ENCODE results near the gene GABRR3. TPM values are rescaled to one million over a fixed set of nuclear protein-coding genes. Genes with fewer than 3 reads are reported as not detected.

The GABRR3 gene
- total RNA-seq, 1 experiment from 2014 or later, result not detected

DNA sequence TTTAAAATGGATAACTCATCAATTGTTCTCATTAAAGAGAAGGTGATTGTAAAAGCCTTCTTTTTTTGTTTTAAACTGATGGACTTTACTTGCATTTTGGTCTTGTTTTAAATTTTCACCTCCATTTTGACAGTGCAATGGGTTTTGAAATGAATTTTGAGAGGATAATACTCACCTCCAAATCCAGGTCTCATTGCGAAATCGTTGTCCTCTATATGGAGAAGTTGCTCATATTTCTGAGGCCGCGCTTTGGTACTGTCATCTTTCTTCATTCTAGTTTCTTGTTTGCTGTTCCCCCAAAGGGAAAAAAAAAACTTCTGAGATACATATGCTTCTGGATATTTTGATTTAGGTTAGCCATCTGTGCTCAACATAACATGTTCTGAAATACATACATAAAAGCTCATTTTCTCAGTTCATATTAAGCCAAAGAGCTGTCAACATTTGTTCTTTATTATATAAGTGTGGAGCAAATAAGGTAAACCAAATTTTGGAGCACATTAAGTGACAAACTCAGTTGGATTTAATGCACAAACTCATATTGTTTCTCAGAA, 9.6 kb downstream of the GABRR3 start:
- no peak for TF ChIP-seq CTCF (IDR thresholded peaks at IDR 0.05; ENCODE audit: unreplicated experiment)
- H3K27me3 Mint-ChIP-seq (ENCODE audit: unreplicated experiment), result no peaks in the 10 kb centered on the region
- no peak overlapping the region for H3K27ac Mint-ChIP-seq (ENCODE audit: unreplicated experiment)
- CTCF ChIA-PET, result no interaction called here
- BruUV-seq (replicated peaks), result no TSS peak
- DNase-seq, result no peak
- H3K4me3 Mint-ChIP-seq (ENCODE audit: low read depth, unreplicated experiment), result no peak overlapping the region
- H3K4me1 Mint-ChIP-seq (ENCODE audit: low read depth, unreplicated experiment), result no peaks in the 10 kb centered on the region
- no peaks in the 10 kb centered on the region for H3K36me3 Mint-ChIP-seq (ENCODE audit: insufficient read depth, unreplicated experiment)
- no peaks in the 10 kb centered on the region for H3K9me3 Mint-ChIP-seq (ENCODE audit: low read depth, unreplicated experiment)
- intact Hi-C loops (cut with micrococcal nuclease; ENCODE audit: unreplicated experiment), result no loop called here

DNA sequence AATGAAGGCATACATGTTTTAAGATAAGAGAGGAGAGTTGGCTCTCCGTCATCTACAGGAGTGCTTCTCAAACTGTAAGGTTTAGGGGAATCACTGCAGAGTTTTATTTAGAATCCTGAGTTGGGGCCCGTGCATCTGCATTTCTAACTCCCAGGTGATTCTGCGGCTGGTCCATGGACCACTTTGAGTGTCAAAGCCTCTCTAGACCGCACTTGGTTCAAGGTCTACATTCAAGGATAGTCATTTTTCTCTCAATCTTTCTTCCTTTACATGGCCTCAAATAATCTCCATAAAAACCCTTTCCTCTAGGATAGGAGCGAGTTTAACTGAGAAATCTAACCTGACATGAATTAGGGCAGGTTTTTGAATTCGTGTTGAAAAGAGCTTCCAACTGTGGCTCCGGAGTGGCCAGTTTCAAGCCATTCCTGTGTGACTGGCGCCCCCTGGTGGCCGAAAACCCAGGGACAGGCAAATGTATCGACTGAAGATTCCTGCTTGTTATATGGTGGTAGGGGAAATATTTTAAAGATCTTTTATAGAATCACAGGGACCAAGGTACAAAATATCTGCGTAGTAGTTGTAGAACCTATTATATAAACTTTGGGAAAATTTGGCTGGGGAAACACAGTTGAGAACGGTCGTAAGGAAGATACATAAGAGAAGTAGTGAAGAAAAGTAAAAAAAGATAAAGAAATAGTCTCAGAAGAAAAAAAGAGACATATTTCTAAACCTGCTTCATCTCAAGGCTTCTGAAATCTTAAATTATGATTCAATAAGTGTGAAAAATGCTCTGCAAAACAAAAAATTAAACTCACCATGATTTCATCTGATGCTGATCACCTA, 11.9 kb downstream of the GABRR3 start:
- Mint-ChIP-seq H3K4me3 (ENCODE audit: low read depth, unreplicated experiment) (no peak overlapping the region), H3K4me1 (ENCODE audit: low read depth, unreplicated experiment) (no peaks in the 10 kb centered on the region), H3K27ac (ENCODE audit: unreplicated experiment) (no peak overlapping the region), H3K36me3 (ENCODE audit: insufficient read depth, unreplicated experiment) (no peaks in the 10 kb centered on the region), H3K27me3 (ENCODE audit: unreplicated experiment) (no peaks in the 10 kb centered on the region), H3K9me3 (ENCODE audit: low read depth, unreplicated experiment) (no peaks in the 10 kb centered on the region)
- DNase-seq, result peak; percentile 91
- CTCF ChIA-PET, result interaction anchor here (1.1 to 2.9 kb wide), 5 partner anchors 10 to 235 kb away, joined by 3 to 17 read pairs (median 5); no protein-coding TSS in a partner anchor
- intact Hi-C loops (cut with micrococcal nuclease; ENCODE audit: unreplicated experiment), result loop anchor here (1.0 to 5.0 kb wide), 3 partner anchors 52 to 230 kb away; no protein-coding TSS in a partner anchor
- no TSS peak for BruUV-seq (replicated peaks)
- peak; percentile 82 for TF ChIP-seq CTCF (IDR thresholded peaks at IDR 0.05; ENCODE audit: unreplicated experiment)

- no peak for TF ChIP-seq CTCF (IDR thresholded peaks at IDR 0.05; ENCODE audit: unreplicated experiment)
- intact Hi-C loops (cut with micrococcal nuclease; ENCODE audit: unreplicated experiment), result loop anchor here (2.0 to 5.0 kb wide), 2 partner anchors 51 to 75 kb away; no protein-coding TSS in a partner anchor
- CTCF ChIA-PET, result interaction anchor here (1.3 to 2.9 kb wide), 4 partner anchors 8 to 61 kb away, joined by 4 to 17 read pairs (median 6); no protein-coding TSS in a partner anchor
- Mint-ChIP-seq H3K9me3 (ENCODE audit: low read depth, unreplicated experiment) (no peaks in the 10 kb centered on the region), H3K27ac (ENCODE audit: unreplicated experiment) (no peak overlapping the region), H3K4me1 (ENCODE audit: low read depth, unreplicated experiment) (no peaks in the 10 kb centered on the region), H3K36me3 (ENCODE audit: insufficient read depth, unreplicated experiment) (no peaks in the 10 kb centered on the region), H3K27me3 (ENCODE audit: unreplicated experiment) (no peaks in the 10 kb centered on the region), H3K4me3 (ENCODE audit: low read depth, unreplicated experiment) (no peak overlapping the region)
- DNase-seq, result no peak
- BruUV-seq (replicated peaks), result no TSS peak
Measured at GRCh38 chr3:98021830-98022560, 13.1 kb downstream of the GABRR3 start.

- Mint-ChIP-seq H3K27me3 (ENCODE audit: unreplicated experiment) (no peaks in the 10 kb centered on the region), H3K4me1 (ENCODE audit: low read depth, unreplicated experiment) (no peaks in the 10 kb centered on the region), H3K36me3 (ENCODE audit: insufficient read depth, unreplicated experiment) (no peaks in the 10 kb centered on the region), H3K27ac (ENCODE audit: unreplicated experiment) (no peak overlapping the region), H3K9me3 (ENCODE audit: low read depth, unreplicated experiment) (no peaks in the 10 kb centered on the region), H3K4me3 (ENCODE audit: low read depth, unreplicated experiment) (no peak overlapping the region)
- no TSS peak for BruUV-seq (replicated peaks)
- TF ChIP-seq CTCF (IDR thresholded peaks at IDR 0.05; ENCODE audit: unreplicated experiment), result no peak
- intact Hi-C loops (cut with micrococcal nuclease; ENCODE audit: unreplicated experiment), result loop anchor here (5.0 kb wide), 1 partner anchor 73 kb away; no protein-coding TSS in a partner anchor
- CTCF ChIA-PET, result interaction anchor here (0.6 kb wide), 1 partner anchor 1158 kb away, joined by 3 read pairs; no protein-coding TSS in a partner anchor
- no peak for DNase-seq
Measured at GRCh38 chr3:98020412-98020811, 14.7 kb downstream of the GABRR3 start.

Data from Calu3 (cell line).